Measurements from ENCODE around the gene CWC27.

GRCh38 chr5:64969578-64969977, 200.8 kb downstream of the CWC27 start:
- no peak for TF ChIP-seq ZBTB34 (CRISPR knock-in tag; IDR thresholded peaks at IDR 0.05)
- no peak for TF ChIP-seq ZFP90 (CRISPR knock-in tag; IDR thresholded peaks at IDR 0.05; ENCODE audit: borderline replicate concordance)
- TF ChIP-seq MAZ (IDR thresholded peaks at IDR 0.05; ENCODE audit: borderline replicate concordance, low read depth, low read length), result no peak
- no peak for TF ChIP-seq MAZ (CRISPR knock-in tag; IDR thresholded peaks at IDR 0.05; ENCODE audit: low read depth)
- TF ChIP-seq CHD2 (IDR thresholded peaks at IDR 0.05; ENCODE audit: low read depth, low read length), result no peak
- TF ChIP-seq ZBTB33 (CRISPR knock-in tag; IDR thresholded peaks at IDR 0.05), result no peak
- no peak for TF ChIP-seq ZNF446 (CRISPR knock-in tag; IDR thresholded peaks at IDR 0.05)
- TF ChIP-seq ATF3 (CRISPR knock-in tag; IDR thresholded peaks at IDR 0.05), result no peak
